RCC 7860 (cell line): ENCODE data around the gene XYLT2.

ENCODE experiments used
- DNase-seq: peaks from one replicate; pipeline ENCODE4 v3.0.0-alpha.2; 2015; ENCODE audit warnings: low spot score
- FAIRE-seq: peaks from 2 replicates; lab custom pipeline; 2012; peaks lifted over from hg19 to GRCh38; lab: Jason Lieb, UNC

XYLT2 gene

GRCh38 chr17:50361561-50362480 is 15.9 kb downstream of the XYLT2 start:
- FAIRE-seq, result no peak
- DNase-seq, result peak; percentile 39

- no peak for FAIRE-seq
- DNase-seq, result no peak
Measured at GRCh38 chr17:50362661-50363060, 16.7 kb downstream of the XYLT2 start.

- DNase-seq (no peak), FAIRE-seq (no peak)
Measured at GRCh38 chr17:50363217-50364060, 17.5 kb downstream of the XYLT2 start.

GRCh38 chr17:50364061-50364458 is 18.1 kb downstream of the XYLT2 start:
- FAIRE-seq, result no peak
- DNase-seq, result no peak

- DNase-seq (no peak), FAIRE-seq (no peak)
Measured at GRCh38 chr17:50364715-50365114, 18.8 kb downstream of the XYLT2 start.

DNA sequence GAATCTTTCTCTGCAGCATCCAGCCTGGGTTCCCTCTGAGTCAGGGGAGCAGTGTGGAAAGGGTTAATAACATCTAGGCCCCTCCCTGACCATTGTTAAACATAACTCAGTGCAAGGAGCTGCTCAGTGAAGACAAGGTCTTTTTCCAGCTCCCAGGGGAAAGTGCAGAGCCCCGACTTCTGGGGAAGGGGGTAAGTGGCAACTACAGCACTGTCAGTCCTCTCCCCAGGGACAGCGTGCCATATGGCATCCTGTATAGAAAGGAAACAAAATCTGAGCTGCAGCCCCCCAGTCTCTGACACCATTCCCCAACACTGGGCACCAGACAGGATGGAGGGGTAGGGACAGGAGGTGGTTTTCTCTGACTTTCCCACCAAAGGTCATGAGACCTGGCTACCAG is 19.2 kb downstream of the XYLT2 start:
- FAIRE-seq, result no peak
- DNase-seq, result no peak

GRCh38 chr17:50365649-50366393 is 19.9 kb downstream of the XYLT2 start:
- FAIRE-seq, result no peak
- DNase-seq, result no peak

DNA sequence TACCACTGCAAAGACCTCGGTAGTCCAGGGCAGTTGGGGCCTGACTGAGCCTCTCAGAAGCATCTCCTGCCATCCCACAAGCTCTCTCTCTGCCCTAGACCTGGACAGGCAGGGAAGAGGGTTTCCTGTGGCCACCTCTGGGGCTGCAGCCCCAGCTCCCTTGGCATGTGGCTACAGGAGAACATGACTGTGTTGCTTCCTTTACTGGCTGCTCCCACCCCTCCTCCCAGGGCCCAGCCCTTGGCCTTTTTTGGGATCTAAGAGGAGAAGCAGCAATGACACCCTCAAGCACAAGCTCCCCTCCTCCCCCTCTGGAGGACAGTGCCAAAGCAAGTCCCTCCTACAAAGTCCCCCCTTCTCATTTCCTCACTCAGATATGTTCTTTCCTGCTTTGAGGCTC is 21.5 kb downstream of the XYLT2 start:
- no peak for DNase-seq

DNA sequence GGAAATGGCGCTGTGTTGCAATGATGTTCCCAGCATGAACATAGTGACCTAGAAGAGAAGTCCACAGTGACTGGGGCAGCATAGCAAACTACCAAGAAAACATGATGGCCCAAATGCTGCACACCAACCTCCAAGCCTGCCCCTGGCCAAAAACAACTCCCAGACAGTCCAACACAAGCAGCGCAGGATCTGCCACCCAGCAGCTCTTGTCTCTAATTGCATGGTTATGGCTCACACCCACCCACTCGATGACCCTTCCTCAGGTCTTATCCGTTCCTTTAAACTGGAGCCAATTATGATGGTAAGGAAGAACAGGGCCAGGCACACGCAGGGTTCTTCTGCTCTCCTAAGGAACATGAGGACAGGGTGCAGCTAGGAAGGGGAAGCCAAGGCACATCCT is 24.1 kb downstream of the XYLT2 start:
- DNase-seq (no peak), FAIRE-seq (no peak)

More for the DNA sequence above, 21.5 kb downstream of the XYLT2 start:
- FAIRE-seq, result no peak

- no peak for DNase-seq
- FAIRE-seq, result no peak
Measured at GRCh38 chr17:50371526-50371925, 25.6 kb downstream of the XYLT2 start.

DNA sequence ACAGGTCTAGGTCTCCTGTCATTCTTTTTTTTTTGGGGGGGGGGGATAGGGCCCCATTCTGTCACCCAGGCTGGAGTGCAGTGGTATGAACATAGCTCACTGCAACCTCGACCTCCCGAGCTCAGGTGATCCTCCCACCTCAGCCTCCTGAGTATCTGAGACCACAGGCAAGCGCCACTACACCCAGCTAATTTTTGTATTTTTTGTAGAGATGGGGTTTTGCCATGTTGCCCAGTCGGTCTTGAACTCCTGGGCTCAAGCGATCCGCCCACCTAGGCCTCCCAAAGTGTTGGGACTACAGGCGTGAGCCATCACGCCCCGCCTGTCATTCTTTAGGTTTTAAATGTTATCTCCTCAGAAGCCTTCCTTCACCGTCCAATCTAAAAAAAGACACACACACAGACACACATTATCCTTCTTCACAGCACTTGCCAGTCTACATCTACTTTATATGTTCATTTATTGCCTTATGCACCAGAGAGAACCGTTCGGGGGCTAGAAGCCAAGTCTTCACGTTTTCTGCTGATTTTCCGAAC is 26.4 kb downstream of the XYLT2 start:
- FAIRE-seq, result no peak

GRCh38 chr17:50372758-50373556 is 27.0 kb downstream of the XYLT2 start, which contains the start of the genes EME1 and MRPL27:
Gene EME1, plus strand, starts transcription at chr17:50373229. Its CDS starts 1,980 bp downstream, at chr17:50375209.
Gene MRPL27, minus strand, starts transcription at chr17:50373184. Its CDS starts 14 bp downstream, at chr17:50373170.
- FAIRE-seq (no peak), DNase-seq (peak; percentile 83)

More for the DNA sequence above, 26.4 kb downstream of the XYLT2 start:
- no peak for DNase-seq

DNA sequence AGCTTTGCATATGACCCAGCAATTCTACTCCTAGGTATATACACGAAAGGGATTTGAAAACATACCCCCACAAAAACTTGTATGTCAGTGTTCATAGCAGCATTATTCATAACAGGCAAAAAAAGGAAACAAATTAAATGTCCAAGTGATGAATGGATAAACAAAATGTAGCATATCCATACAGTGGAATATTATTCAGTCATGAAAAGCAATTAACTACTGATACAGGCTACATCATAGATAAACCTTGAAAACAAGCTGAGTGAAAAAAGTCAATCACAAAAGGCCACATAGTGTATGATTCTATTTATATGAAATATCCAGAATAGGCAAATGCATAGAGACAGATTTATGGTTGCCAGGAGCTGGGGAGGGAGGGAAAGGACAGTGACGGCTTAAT is 27.8 kb downstream of the XYLT2 start:
- FAIRE-seq, result no peak
- DNase-seq, result no peak

DNA sequence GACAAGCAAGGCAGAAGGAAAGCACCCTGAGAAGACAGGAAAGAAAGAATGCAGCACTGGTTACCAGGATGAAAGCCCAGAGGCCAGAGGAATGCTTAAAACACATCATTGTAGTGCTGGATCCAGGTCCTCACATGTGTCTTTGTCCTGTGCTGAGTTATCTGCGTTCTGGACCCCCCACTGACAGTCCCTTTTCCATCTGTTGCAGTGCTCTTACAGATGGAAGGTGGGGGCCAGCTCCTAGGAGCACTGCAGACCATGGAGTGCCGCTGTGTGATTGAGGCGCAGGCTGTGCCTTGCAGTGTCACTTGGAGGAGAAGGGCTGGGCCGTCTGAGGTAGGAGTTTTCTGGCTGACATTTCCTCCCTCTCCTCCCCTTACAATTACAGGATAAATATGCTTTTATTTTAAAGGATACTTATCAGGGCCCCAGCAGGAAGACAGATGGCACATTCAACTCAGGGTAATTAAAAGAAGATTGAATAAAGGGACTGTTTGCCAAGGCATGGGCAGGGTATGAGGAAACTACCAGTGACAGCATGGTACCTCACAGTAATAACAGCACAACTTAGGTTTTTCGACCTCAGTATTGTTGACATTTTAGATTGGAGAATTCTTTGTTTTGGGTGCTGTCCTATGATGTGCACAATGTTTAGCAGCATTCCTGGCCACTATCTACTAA is 30.1 kb downstream of the XYLT2 start:
- FAIRE-seq (no peak), DNase-seq (no peak)

- DNase-seq, result no peak
- no peak for FAIRE-seq
Measured at GRCh38 chr17:50379351-50380132, 33.6 kb downstream of the XYLT2 start.

DNA sequence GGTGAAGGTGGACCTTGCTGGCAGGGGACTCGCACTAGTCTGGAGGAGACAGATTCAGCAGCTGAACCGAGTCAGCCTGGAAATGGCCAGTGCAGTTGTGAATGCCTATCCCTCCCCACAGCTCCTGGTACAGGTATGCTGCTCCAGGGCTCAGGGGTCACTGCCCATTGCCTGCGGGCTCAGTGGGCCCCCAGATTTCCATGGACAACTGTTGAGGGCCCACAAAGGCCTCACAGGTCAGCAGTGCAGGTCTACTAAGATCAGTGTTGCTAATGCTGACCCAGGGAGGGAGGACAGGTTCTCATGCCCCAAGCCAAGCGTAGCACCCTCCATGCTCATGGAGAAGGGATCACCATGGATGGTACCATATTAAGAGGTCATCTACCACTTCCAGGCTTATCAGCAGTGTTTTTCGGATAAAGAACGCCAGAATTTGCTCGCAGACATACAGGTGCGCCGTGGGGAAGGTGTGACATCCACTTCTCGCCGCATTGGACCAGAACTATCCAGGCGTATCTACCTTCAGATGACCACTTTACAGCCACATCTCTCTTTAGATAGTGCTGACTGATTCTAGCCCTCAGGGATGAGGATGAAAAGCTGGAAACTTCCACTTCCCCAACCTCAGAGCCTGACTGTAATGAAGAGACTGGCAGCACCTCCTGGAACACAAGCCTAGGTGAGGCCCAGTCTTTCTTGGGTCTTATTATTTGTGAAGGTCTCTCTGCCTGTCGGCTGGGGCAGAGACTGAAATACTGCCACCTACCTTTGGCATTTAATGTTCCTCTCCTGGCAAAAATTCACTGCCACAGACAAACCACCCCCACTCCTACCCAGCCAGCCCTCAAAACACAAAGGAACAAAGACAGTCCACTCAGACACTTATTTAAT is 34.7 kb downstream of the XYLT2 start:
- FAIRE-seq (no peak), DNase-seq (no peak)

- FAIRE-seq (no peak), DNase-seq (no peak)
Measured at GRCh38 chr17:50381260-50381815, 35.4 kb downstream of the XYLT2 start.
